NB4 (cell line): ENCODE data around the gene RASGRP3.

ENCODE experiments used
- CTCF ChIP-seq: IDR thresholded peaks from one replicate; pipeline ENCODE4 v1.5.1; 2012; ENCODE audit warnings: low read depth, low read length
- MAX ChIP-seq: IDR thresholded peaks from 2 replicates; pipeline ENCODE4 v1.6.1; 2011; ENCODE audit warnings: low read depth, low read length
- MYC ChIP-seq: IDR thresholded peaks from 2 replicates; pipeline ENCODE4 v1.6.1; 2011; ENCODE audit warnings: low read depth, low read length
- POLR2A ChIP-seq: IDR thresholded peaks from 2 replicates; pipeline ENCODE4 v1.6.1; 2011; ENCODE audit warnings: mild to moderate bottlenecking; ENCODE audit not compliant: insufficient read length; ENCODE audit errors: extremely low read depth

DNA sequence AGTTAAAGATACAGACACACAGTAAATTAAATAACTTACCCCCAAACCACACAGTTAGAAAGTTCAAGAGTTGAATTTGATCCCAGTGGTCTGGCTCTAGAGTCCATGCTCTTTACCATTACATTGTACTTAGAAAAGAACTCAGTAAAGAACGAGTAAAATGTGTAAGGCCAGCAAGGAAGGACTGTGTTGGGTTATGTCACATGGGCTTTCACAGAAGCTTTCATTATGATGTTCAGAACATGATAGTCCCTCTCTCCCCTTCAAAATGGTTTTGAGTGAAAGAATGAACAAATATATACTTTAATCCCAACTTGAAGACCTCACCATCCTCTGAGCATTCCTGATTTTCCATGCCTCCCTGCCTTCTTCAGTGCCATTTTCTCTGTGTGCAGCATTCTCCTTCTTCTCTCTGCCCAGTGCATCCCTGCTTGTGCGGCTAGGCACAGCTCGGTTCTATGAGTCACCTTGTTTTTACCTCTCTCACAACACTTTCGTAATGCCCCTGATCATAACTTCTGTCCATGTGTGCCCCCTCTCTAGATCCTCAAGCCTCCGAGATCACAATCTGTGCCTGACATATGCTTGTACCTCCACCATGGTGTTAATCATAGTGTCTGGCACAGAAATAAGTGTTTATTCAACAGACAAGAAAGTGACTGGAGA lies 22.0 kb downstream of the RASGRP3 start:
- TF ChIP-seq CTCF, result no peak
- TF ChIP-seq MYC, result no peak
- TF ChIP-seq POLR2A, result no peak
- no peak for TF ChIP-seq MAX
